Measurements from ENCODE around the gene ATRNL1.

Gene ATRNL1

GRCh38 chr10:115141254-115141653 is 48.1 kb downstream of the ATRNL1 start:
- Histone ChIP-seq H3K27ac (no peak overlapping the region), H3K36me3 (replicated peaks) (no peaks in the 10 kb centered on the region), H3K27me3 (replicated peaks) (no peaks in the 10 kb centered on the region), H3K4me3 (ENCODE audit: low read depth, low read length) (no peak overlapping the region)
- in situ Hi-C loops (cut with HindIII; ENCODE audit: low pct_ligation_motif_present, low sequenced_read_pairs) = no loop called here
- TF ChIP-seq, protein P1, sequence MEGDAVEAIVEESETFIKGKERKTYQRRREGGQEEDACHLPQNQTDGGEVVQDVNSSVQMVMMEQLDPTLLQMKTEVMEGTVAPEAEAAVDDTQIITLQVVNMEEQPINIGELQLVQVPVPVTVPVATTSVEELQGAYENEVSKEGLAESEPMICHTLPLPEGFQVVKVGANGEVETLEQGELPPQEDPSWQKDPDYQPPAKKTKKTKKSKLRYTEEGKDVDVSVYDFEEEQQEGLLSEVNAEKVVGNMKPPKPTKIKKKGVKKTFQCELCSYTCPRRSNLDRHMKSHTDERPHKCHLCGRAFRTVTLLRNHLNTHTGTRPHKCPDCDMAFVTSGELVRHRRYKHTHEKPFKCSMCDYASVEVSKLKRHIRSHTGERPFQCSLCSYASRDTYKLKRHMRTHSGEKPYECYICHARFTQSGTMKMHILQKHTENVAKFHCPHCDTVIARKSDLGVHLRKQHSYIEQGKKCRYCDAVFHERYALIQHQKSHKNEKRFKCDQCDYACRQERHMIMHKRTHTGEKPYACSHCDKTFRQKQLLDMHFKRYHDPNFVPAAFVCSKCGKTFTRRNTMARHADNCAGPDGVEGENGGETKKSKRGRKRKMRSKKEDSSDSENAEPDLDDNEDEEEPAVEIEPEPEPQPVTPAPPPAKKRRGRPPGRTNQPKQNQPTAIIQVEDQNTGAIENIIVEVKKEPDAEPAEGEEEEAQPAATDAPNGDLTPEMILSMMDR (IDR thresholded peaks at IDR 0.05; ENCODE audit: low read depth, low read length, missing control alignments) = peak; percentile 20
- DNase-seq = no peak

- in situ Hi-C loops (cut with HindIII; ENCODE audit: low pct_ligation_motif_present, low sequenced_read_pairs) = no loop called here
- H3K36me3 ChIP-seq (replicated peaks) = no peaks in the 10 kb centered on the region
- TF ChIP-seq, protein P1 (IDR thresholded peaks at IDR 0.05; ENCODE audit: low read depth, low read length, missing control alignments) = no peak
Measured at GRCh38 chr10:115157357-115157756, 64.2 kb downstream of the ATRNL1 start.

GRCh38 chr10:115163129-115163528 is 70.0 kb downstream of the ATRNL1 start:
- H3K4me3 ChIP-seq (ENCODE audit: low read depth, low read length) = no peak overlapping the region
- TF ChIP-seq, protein P1 (IDR thresholded peaks at IDR 0.05; ENCODE audit: low read depth, low read length, missing control alignments) = no peak
- in situ Hi-C loops (cut with HindIII; ENCODE audit: low pct_ligation_motif_present, low sequenced_read_pairs) = no loop called here
- no peak for DNase-seq
- H3K36me3 ChIP-seq (replicated peaks) = no peaks in the 10 kb centered on the region
- no peak overlapping the region for H3K27ac ChIP-seq
- no peaks in the 10 kb centered on the region for H3K27me3 ChIP-seq (replicated peaks)

More at GRCh38 chr10:115157357-115157756, 64.2 kb downstream of the ATRNL1 start:
- Histone ChIP-seq H3K4me3 (ENCODE audit: low read depth, low read length) (no peak overlapping the region), H3K27me3 (replicated peaks) (no peaks in the 10 kb centered on the region), H3K27ac (no peak overlapping the region)
- no peak for DNase-seq

DNA sequence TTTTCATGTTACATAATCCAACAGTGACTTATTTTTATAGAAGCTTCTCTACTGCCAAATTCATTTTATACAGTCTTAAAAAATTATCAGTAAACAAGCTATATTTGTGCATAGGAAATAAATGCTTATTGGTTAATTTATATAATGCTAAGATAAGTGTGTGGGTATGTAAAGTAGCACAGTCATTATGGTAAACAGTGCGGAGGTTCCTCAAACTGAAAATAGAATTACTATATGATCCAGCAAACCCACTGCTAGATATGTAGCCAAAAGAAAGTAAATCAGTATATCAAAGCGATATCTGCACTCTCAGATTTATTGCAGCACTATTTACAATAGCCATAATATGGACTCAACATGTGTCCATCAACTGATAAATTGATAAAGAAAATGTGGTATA is 71.1 kb downstream of the ATRNL1 start:
- H3K4me3 ChIP-seq (ENCODE audit: low read depth, low read length) = no peak overlapping the region
- DNase-seq = no peak
- in situ Hi-C loops (cut with HindIII; ENCODE audit: low pct_ligation_motif_present, low sequenced_read_pairs) = no loop called here
- TF ChIP-seq, protein P1 (IDR thresholded peaks at IDR 0.05; ENCODE audit: low read depth, low read length, missing control alignments) = no peak
- H3K27me3 ChIP-seq (replicated peaks) = no peaks in the 10 kb centered on the region
- H3K36me3 ChIP-seq (replicated peaks) = no peaks in the 10 kb centered on the region
- H3K27ac ChIP-seq = no peak overlapping the region

- Histone ChIP-seq H3K27ac (no peak overlapping the region), H3K36me3 (replicated peaks) (no peaks in the 10 kb centered on the region), H3K4me3 (ENCODE audit: low read depth, low read length) (no peak overlapping the region), H3K27me3 (replicated peaks) (no peaks in the 10 kb centered on the region)
- DNase-seq = no peak
- TF ChIP-seq, protein P1 (IDR thresholded peaks at IDR 0.05; ENCODE audit: low read depth, low read length, missing control alignments) = no peak
- in situ Hi-C loops (cut with HindIII; ENCODE audit: low pct_ligation_motif_present, low sequenced_read_pairs) = no loop called here
Measured at GRCh38 chr10:115167751-115168150, 74.6 kb downstream of the ATRNL1 start.

GRCh38 chr10:115171392-115171960 is 78.3 kb downstream of the ATRNL1 start:
- in situ Hi-C loops (cut with HindIII; ENCODE audit: low pct_ligation_motif_present, low sequenced_read_pairs) = no loop called here
- Histone ChIP-seq H3K27ac (no peak overlapping the region), H3K4me3 (ENCODE audit: low read depth, low read length) (no peak overlapping the region), H3K27me3 (replicated peaks) (no peaks in the 10 kb centered on the region), H3K36me3 (replicated peaks) (no peaks in the 10 kb centered on the region)
- no peak for DNase-seq
- TF ChIP-seq, protein P1 (IDR thresholded peaks at IDR 0.05; ENCODE audit: low read depth, low read length, missing control alignments) = no peak
